ENCODE measurements around the gene JAML. TPM values are rescaled to one million over a fixed set of nuclear protein-coding genes. Genes with fewer than 3 reads are reported as not detected.

JAML gene
- total RNA-seq, 2 experiments from 2014 or later, result 117 to 122 TPM

- POLR2A ChIA-PET, result interaction anchor here (2.3 kb wide), 1 partner anchor 11 kb away, joined by 9 read pairs; the partner anchor contains the start of gene JAML
- peak overlapping the region; percentile 95 for H3K27ac Mint-ChIP-seq
- H3K9me3 Mint-ChIP-seq, result no peaks in the 10 kb centered on the region
- DNase-seq, result no peak
- peaks cover 91% of the 10 kb centered on the region for H3K4me1 Mint-ChIP-seq
- H3K36me3 Mint-ChIP-seq (ENCODE audit: low read depth), result peaks cover 66% of the 10 kb centered on the region
- CTCF ChIA-PET, result interaction anchor here (1.2 to 5.6 kb wide), 5 partner anchors 9 to 22 kb away, joined by 3 to 28 read pairs (median 18); partner anchors contain the start of gene JAML
- peak overlapping the region; percentile 72 for H3K4me3 Mint-ChIP-seq
- no peaks in the 10 kb centered on the region for H3K27me3 Mint-ChIP-seq
Observed at GRCh38 chr11:118213781-118214180, 11.0 kb downstream of the JAML start.

GRCh38 chr11:118213201-118213600 is 11.6 kb downstream of the JAML start:
- Mint-ChIP-seq H3K4me3 (peak overlapping the region; percentile 15), H3K27ac (peak overlapping the region; percentile 95), H3K9me3 (no peaks in the 10 kb centered on the region), H3K36me3 (ENCODE audit: low read depth) (peaks cover 66% of the 10 kb centered on the region), H3K27me3 (no peaks in the 10 kb centered on the region), H3K4me1 (peaks cover 92% of the 10 kb centered on the region)
- POLR2A ChIA-PET, result interaction anchor here (2.3 kb wide), 1 partner anchor 11 kb away, joined by 9 read pairs; the partner anchor contains the start of gene JAML
- no peak for DNase-seq
- CTCF ChIA-PET, result interaction anchor here (1.2 to 5.6 kb wide), 4 partner anchors 9 to 14 kb away, joined by 3 to 28 read pairs (median 22); partner anchors contain the start of gene JAML

- POLR2A ChIA-PET, result no interaction called here
Observed at GRCh38 chr11:118212781-118213191, 12.0 kb downstream of the JAML start.

GRCh38 chr11:118212131-118212725 is 12.6 kb downstream of the JAML start:
- ChIA-PET CTCF (interaction anchor here (0.7 to 5.6 kb wide), 5 partner anchors 10 to 111 kb away, joined by 3 to 28 read pairs (median 4); no protein-coding TSS in a partner anchor), POLR2A (no interaction called here)
- peaks cover 91% of the 10 kb centered on the region for H3K4me1 Mint-ChIP-seq

More at GRCh38 chr11:118212781-118213191, 12.0 kb downstream of the JAML start:
- no peaks in the 10 kb centered on the region for H3K9me3 Mint-ChIP-seq
- H3K27me3 Mint-ChIP-seq, result no peaks in the 10 kb centered on the region
- DNase-seq, result no peak
- peaks cover 92% of the 10 kb centered on the region for H3K4me1 Mint-ChIP-seq
- H3K27ac Mint-ChIP-seq, result peak overlapping the region; percentile 95
- CTCF ChIA-PET, result interaction anchor here (2.1 to 5.6 kb wide), 3 partner anchors 10 to 14 kb away, joined by 18 to 28 read pairs (median 25); partner anchors contain the start of gene JAML
- H3K36me3 Mint-ChIP-seq (ENCODE audit: low read depth), result peaks cover 69% of the 10 kb centered on the region
- H3K4me3 Mint-ChIP-seq, result no peak overlapping the region

GRCh38 chr11:118211006-118211405 is 13.8 kb downstream of the JAML start:
- ChIA-PET CTCF (interaction anchor here (0.7 to 5.6 kb wide), 5 partner anchors 9 to 26 kb away, joined by 3 to 28 read pairs (median 3); no protein-coding TSS in a partner anchor), POLR2A (no interaction called here)
- DNase-seq, result no peak
- Mint-ChIP-seq H3K27me3 (no peaks in the 10 kb centered on the region), H3K4me3 (no peak overlapping the region), H3K27ac (peak overlapping the region; percentile 31), H3K4me1 (peaks cover 93% of the 10 kb centered on the region), H3K9me3 (peaks cover 2% of the 10 kb centered on the region), H3K36me3 (ENCODE audit: low read depth) (peaks cover 74% of the 10 kb centered on the region)

More at GRCh38 chr11:118212131-118212725, 12.6 kb downstream of the JAML start:
- peaks cover 70% of the 10 kb centered on the region for H3K36me3 Mint-ChIP-seq (ENCODE audit: low read depth)
- peak overlapping the region; percentile 47 for H3K27ac Mint-ChIP-seq
- DNase-seq, result no peak
- H3K27me3 Mint-ChIP-seq, result no peaks in the 10 kb centered on the region
- H3K4me3 Mint-ChIP-seq, result no peak overlapping the region
- no peaks in the 10 kb centered on the region for H3K9me3 Mint-ChIP-seq

- no peak overlapping the region for H3K4me3 Mint-ChIP-seq
- no peaks in the 10 kb centered on the region for H3K27me3 Mint-ChIP-seq
- H3K4me1 Mint-ChIP-seq, result peaks cover 93% of the 10 kb centered on the region
- H3K27ac Mint-ChIP-seq, result peak overlapping the region; percentile 21
- H3K9me3 Mint-ChIP-seq, result peaks cover 5% of the 10 kb centered on the region
- no peak for DNase-seq
- H3K36me3 Mint-ChIP-seq (ENCODE audit: low read depth), result peaks cover 72% of the 10 kb centered on the region
- CTCF ChIA-PET, result interaction anchor here (0.7 to 5.6 kb wide), 4 partner anchors 10 to 71 kb away, joined by 3 to 28 read pairs (median 4); no protein-coding TSS in a partner anchor
- POLR2A ChIA-PET, result no interaction called here
Observed at GRCh38 chr11:118210323-118210722, 14.5 kb downstream of the JAML start.

- ChIA-PET CTCF (interaction anchor here (0.7 to 2.7 kb wide), 7 partner anchors 9 to 177 kb away, joined by 3 to 11 read pairs (median 5); no protein-coding TSS in a partner anchor), POLR2A (interaction anchor here (0.6 kb wide), 1 partner anchor 225 kb away, joined by 4 read pairs; no protein-coding TSS in a partner anchor)
- DNase-seq, result no peak
- Mint-ChIP-seq H3K36me3 (ENCODE audit: low read depth) (peaks cover 69% of the 10 kb centered on the region), H3K4me3 (no peak overlapping the region), H3K4me1 (peaks cover 83% of the 10 kb centered on the region), H3K27me3 (no peaks in the 10 kb centered on the region), H3K9me3 (peaks cover 7% of the 10 kb centered on the region), H3K27ac (peak overlapping the region; percentile 47)
Observed at GRCh38 chr11:118209033-118209432, 15.8 kb downstream of the JAML start.

- Mint-ChIP-seq H3K27ac (peak overlapping the region; percentile 90), H3K36me3 (ENCODE audit: low read depth) (peaks cover 51% of the 10 kb centered on the region), H3K4me3 (no peak overlapping the region), H3K4me1 (peaks cover 63% of the 10 kb centered on the region), H3K9me3 (peaks cover 7% of the 10 kb centered on the region), H3K27me3 (no peaks in the 10 kb centered on the region)
- DNase-seq, result no peak
- ChIA-PET POLR2A (no interaction called here), CTCF (interaction anchor here (1.5 to 2.7 kb wide), 2 partner anchors 9 kb away, joined by 4 to 11 read pairs; no protein-coding TSS in a partner anchor)
Observed at GRCh38 chr11:118207079-118207478, 17.7 kb downstream of the JAML start.

- H3K4me1 Mint-ChIP-seq, result peaks cover 58% of the 10 kb centered on the region
- no peaks in the 10 kb centered on the region for H3K27me3 Mint-ChIP-seq
- no peak for DNase-seq
- H3K27ac Mint-ChIP-seq, result peak overlapping the region; percentile 90
- ChIA-PET CTCF (interaction anchor here (1.3 to 1.4 kb wide), 2 partner anchors 10 to 12 kb away, joined by 3 to 4 read pairs; no protein-coding TSS in a partner anchor), POLR2A (no interaction called here)
- no peak overlapping the region for H3K4me3 Mint-ChIP-seq
- peaks cover 7% of the 10 kb centered on the region for H3K9me3 Mint-ChIP-seq
- H3K36me3 Mint-ChIP-seq (ENCODE audit: low read depth), result peaks cover 45% of the 10 kb centered on the region
Observed at GRCh38 chr11:118206391-118207031, 18.3 kb downstream of the JAML start.

- ChIA-PET POLR2A (no interaction called here), CTCF (interaction anchor here (1.3 to 1.4 kb wide), 2 partner anchors 11 to 13 kb away, joined by 3 to 4 read pairs; no protein-coding TSS in a partner anchor)
- H3K36me3 Mint-ChIP-seq (ENCODE audit: low read depth), result peaks cover 38% of the 10 kb centered on the region
- peak overlapping the region; percentile 90 for H3K27ac Mint-ChIP-seq
- peaks cover 7% of the 10 kb centered on the region for H3K9me3 Mint-ChIP-seq
- peaks cover 52% of the 10 kb centered on the region for H3K4me1 Mint-ChIP-seq
- H3K27me3 Mint-ChIP-seq, result no peaks in the 10 kb centered on the region
- no peak for DNase-seq
- H3K4me3 Mint-ChIP-seq, result no peak overlapping the region
Observed at GRCh38 chr11:118205606-118206378, 19.0 kb downstream of the JAML start.

GRCh38 chr11:118202599-118203422 is 22.0 kb downstream of the JAML start:
- CTCF ChIA-PET, result interaction anchor here (0.6 to 2.1 kb wide), 16 partner anchors 9 to 180 kb away, joined by 3 to 25 read pairs (median 4); partner anchors contain the start of genes CD3D, JAML, MPZL2 and UBE4A
- peaks cover 40% of the 10 kb centered on the region for H3K4me1 Mint-ChIP-seq
- H3K27me3 Mint-ChIP-seq, result no peaks in the 10 kb centered on the region
- H3K27ac Mint-ChIP-seq, result no peak overlapping the region
- POLR2A ChIA-PET, result interaction anchor here (0.8 to 1.0 kb wide), 2 partner anchors 14 to 232 kb away, joined by 4 to 7 read pairs; no protein-coding TSS in a partner anchor
- H3K9me3 Mint-ChIP-seq, result peaks cover 7% of the 10 kb centered on the region
- H3K4me3 Mint-ChIP-seq, result no peak overlapping the region
- DNase-seq, result peak; percentile 87
- H3K36me3 Mint-ChIP-seq (ENCODE audit: low read depth), result peaks cover 24% of the 10 kb centered on the region

Measured in activated CD4-positive, alpha-beta T cell treated with anti-CD3 and anti-CD28 coated beads, Interleukin-2, amount 10 ng/mL, durations not matched to agents 7 days and 5 days (primary cell).